ENCODE results near the gene GRAMD1B.

Gene GRAMD1B

DNA sequence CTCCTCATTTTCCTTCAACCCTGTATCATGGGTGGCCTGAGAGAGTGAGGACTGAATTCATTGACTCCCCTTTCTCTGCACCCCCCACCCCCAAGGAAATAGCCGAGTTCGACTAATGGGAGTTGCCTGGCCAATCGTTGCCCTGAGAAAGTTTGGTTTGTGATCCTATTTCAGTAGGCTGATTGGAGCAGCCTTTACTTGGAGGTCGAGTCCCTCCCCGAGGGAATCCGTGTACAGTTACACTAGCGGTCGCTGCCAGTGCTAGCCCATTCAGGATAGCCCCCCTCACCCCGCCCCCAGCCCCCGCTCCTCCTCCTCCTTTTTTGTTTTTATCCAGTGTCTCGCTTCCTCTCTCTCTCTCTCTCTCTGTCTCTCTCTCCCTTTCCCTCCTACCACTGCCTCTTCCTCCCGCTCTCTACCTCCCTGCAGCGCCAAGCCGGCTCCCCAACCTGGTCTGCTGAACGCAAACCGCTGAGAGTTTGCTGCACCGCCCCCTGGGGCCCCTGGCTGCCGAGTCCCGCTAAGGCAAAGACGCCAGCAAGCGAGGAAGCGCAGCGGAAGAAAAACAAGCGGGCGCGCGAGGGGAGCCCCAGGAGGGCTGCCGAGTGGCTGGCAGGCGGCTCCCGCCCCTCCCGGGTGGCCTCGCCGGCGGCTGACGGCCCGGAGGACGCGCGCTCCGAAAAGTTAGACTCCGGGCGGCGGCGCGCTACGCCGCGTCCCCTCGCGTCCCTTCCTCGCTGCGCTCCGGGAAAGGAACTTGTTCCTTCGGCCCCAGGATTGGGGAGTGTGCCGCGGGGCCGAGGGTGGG lies at the start of gene GRAMD1B:
TSS of gene GRAMD1B (plus strand) at position 357 of the 808 bp plus-strand sequence. CDS start 524 bp downstream, outside the sequence.
- Histone ChIP-seq H3K27ac (ENCODE audit: low read depth, low read length) (no peak within 1 kb of the TSS), H3K4me3 (ENCODE audit: low read length) (peak within 1 kb of the TSS; percentile 71), H3K27me3 (ENCODE audit: control insufficient read depth, insufficient read depth, low read length) (peaks cover 2% of the 10 kb centered on the region), H3K4me1 (ENCODE audit: control insufficient read depth, insufficient read depth, low read length) (no peaks in the 10 kb centered on the region), H3K9ac (ENCODE audit: low read length) (no peak within 1 kb of the TSS), H3K36me3 (ENCODE audit: control insufficient read depth, insufficient read depth, low read length) (no peaks in the 10 kb centered on the region)

DNA sequence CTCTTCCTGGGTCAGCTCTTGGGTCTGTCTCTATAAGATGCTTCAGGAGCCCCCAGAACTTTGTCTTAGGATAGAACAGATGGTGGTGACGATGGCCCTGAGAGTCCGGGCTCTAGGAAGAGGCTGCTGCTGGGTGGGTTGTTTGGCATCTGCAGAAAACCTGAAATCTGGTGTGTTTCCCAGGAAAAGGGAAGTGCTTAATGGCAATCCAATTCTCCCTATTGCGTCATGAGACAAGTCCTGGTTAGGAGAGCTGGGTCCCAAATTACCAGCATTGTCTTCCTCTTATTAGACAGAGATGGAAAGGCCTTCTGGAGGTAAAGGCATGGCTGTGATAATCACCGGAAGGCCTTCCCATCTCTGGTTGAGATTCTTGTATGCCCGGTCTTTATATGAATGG lies 48.9 kb upstream of the GRAMD1B start:
- no peaks in the 10 kb centered on the region for H3K27me3 ChIP-seq (ENCODE audit: control insufficient read depth, insufficient read depth, low read length)
- no peaks in the 10 kb centered on the region for H3K36me3 ChIP-seq (ENCODE audit: control insufficient read depth, insufficient read depth, low read length)
- no peak overlapping the region for H3K4me3 ChIP-seq (ENCODE audit: low read length)
- no peak overlapping the region for H3K27ac ChIP-seq (ENCODE audit: low read depth, low read length)
- no peaks in the 10 kb centered on the region for H3K4me1 ChIP-seq (ENCODE audit: control insufficient read depth, insufficient read depth, low read length)
- no peak overlapping the region for H3K9ac ChIP-seq (ENCODE audit: low read length)

DNA sequence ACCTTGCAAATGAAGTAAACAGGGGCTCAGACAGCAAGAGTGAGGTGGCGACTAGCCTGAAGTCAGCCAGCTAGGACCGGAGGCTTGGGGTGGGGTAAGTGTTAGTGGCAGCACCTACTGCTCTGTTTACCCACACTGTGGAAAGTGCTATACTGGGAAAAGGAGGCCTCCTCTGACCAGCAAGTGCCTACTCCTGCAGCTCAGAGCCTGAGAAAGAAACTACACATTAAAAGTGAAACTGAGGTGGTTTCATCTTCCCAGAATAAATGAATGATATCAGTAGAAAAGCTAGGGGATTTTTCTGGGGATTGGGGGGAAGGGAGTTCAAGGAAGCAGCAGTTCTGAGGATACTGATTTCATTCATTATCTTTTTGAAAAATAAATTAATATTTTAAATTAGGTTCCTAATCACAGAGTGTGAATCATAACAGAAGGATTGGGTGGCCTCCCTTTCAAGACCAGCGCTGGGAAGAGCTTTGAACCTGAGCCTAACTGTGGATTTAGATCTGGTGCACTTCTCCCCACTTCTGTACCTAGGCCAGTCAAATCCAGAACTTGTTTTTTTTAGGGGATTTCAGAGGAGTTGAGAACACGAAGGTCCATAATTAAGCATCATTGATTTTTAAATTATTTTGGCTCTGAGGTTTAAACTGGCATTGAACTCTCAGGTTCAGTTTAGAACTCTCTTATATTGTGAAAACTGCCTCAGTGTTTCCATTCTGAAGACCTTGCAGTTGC lies 48.1 kb upstream of the GRAMD1B start:
- H3K36me3 ChIP-seq (ENCODE audit: control insufficient read depth, insufficient read depth, low read length), result no peaks in the 10 kb centered on the region
- no peaks in the 10 kb centered on the region for H3K27me3 ChIP-seq (ENCODE audit: control insufficient read depth, insufficient read depth, low read length)
- H3K9ac ChIP-seq (ENCODE audit: low read length), result no peak overlapping the region
- H3K4me3 ChIP-seq (ENCODE audit: low read length), result no peak overlapping the region
- H3K4me1 ChIP-seq (ENCODE audit: control insufficient read depth, insufficient read depth, low read length), result no peaks in the 10 kb centered on the region
- H3K27ac ChIP-seq (ENCODE audit: low read depth, low read length), result no peak overlapping the region

DNA sequence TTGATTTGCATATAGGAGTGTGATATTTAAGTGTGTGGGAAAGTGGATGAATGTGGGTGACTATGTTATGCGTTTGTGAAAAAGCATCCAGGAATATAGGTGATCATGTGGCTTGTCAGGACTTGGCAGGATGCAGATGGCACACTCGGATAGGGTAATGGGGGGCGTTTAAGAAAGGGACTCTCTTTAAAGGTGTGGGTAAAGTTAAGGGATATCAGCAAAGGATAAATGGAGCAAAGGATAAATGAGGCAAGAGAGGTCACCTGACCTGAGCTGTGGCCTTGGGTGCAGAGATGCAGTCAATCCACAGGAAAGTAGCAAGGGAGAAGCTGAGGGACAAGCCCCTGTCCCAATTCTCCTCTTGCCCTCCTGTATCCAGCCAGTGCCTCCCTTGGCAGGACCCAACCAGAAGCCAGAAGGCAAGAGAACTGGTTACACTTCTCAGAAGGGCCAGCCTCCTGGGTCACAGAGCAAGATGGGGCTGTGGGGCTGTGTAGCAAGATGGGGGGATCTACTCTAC lies 47.5 kb upstream of the GRAMD1B start:
- H3K27ac ChIP-seq (ENCODE audit: low read depth, low read length), result no peak overlapping the region
- no peaks in the 10 kb centered on the region for H3K27me3 ChIP-seq (ENCODE audit: control insufficient read depth, insufficient read depth, low read length)
- H3K36me3 ChIP-seq (ENCODE audit: control insufficient read depth, insufficient read depth, low read length), result no peaks in the 10 kb centered on the region
- H3K4me1 ChIP-seq (ENCODE audit: control insufficient read depth, insufficient read depth, low read length), result no peaks in the 10 kb centered on the region
- no peak overlapping the region for H3K9ac ChIP-seq (ENCODE audit: low read length)
- no peak overlapping the region for H3K4me3 ChIP-seq (ENCODE audit: low read length)

DNA sequence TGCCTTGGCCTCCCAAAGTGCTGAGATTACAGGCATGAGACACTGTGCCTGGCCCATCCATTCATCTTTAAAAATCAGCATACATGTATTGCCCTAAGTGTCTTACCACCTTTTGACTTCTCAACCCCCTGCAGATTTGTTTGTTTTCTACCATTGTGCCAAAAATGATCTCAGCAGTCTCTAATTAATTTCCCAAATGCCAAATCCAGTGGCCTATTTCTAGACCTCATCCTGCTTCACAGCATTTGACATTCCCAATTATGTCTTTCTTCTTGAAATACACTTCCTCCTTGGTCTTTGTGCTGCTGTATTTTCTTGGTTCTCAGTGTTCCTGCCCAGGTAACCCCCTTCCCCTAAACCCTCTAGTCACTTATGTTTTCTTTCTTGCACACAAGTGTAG lies 46.0 kb upstream of the GRAMD1B start:
- Histone ChIP-seq H3K27me3 (ENCODE audit: control insufficient read depth, insufficient read depth, low read length) (no peaks in the 10 kb centered on the region), H3K9ac (ENCODE audit: low read length) (no peak overlapping the region), H3K36me3 (ENCODE audit: control insufficient read depth, insufficient read depth, low read length) (no peaks in the 10 kb centered on the region), H3K4me1 (ENCODE audit: control insufficient read depth, insufficient read depth, low read length) (no peaks in the 10 kb centered on the region), H3K4me3 (ENCODE audit: low read length) (no peak overlapping the region), H3K27ac (ENCODE audit: low read depth, low read length) (no peak overlapping the region)

DNA sequence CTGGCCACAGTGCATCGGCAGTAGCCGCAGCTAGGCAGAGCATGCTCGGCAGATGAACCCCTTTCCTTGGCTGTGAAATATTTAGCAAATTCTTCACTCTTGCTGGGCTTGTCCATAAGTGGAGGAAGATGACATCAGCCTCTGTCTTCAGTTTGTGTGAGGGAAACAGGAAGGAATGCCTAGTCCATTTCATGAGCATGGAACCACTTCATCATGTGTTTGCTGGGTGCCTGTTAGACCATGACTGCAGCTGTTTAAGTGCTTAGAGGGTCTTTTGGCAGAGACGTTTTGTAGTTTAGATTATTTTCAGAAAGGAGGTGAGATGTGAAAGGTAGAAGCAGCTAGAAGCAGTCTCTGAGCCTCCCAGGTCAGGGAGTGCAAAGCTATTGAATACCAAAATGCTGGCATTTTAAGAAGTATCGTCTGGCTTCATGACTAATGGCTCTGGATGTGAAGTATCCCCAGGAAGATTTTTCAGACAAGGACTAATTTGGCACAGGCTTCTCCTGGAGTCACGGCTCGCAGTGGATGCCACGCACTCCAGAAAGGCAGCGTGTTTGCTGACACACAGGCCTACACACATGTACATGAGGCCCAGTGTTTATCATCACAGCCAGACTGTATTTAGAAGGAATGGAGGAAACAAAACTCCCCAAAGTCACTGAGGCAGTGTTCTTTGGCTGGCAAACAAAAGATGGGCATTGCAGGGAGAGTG lies 43.1 kb upstream of the GRAMD1B start:
- Histone ChIP-seq H3K36me3 (ENCODE audit: control insufficient read depth, insufficient read depth, low read length) (no peaks in the 10 kb centered on the region), H3K4me1 (ENCODE audit: control insufficient read depth, insufficient read depth, low read length) (no peaks in the 10 kb centered on the region), H3K27ac (ENCODE audit: low read depth, low read length) (no peak overlapping the region), H3K27me3 (ENCODE audit: control insufficient read depth, insufficient read depth, low read length) (no peaks in the 10 kb centered on the region), H3K9ac (ENCODE audit: low read length) (no peak overlapping the region), H3K4me3 (ENCODE audit: low read length) (no peak overlapping the region)

DNA sequence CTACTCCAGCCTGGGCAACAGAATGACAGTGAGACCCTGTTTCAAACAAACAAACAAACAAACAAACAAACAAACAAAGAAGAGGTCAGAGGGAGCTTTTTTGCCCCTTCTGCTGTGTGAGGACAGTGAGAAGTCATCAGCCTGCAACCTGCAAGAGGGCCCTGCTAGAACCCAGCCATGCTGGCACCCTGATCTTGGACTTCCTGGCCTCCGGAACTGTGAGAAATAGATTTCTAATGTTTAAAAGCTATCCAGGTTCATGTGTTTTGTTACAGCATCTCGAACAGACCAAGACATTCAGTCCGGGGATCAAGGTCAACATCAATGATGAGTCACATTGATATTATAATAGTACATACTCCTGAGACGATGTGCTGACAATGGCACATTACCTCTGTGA lies 41.4 kb upstream of the GRAMD1B start:
- Histone ChIP-seq H3K27me3 (ENCODE audit: control insufficient read depth, insufficient read depth, low read length) (no peaks in the 10 kb centered on the region), H3K4me3 (ENCODE audit: low read length) (no peak overlapping the region), H3K9ac (ENCODE audit: low read length) (no peak overlapping the region), H3K27ac (ENCODE audit: low read depth, low read length) (no peak overlapping the region), H3K4me1 (ENCODE audit: control insufficient read depth, insufficient read depth, low read length) (no peaks in the 10 kb centered on the region), H3K36me3 (ENCODE audit: control insufficient read depth, insufficient read depth, low read length) (no peaks in the 10 kb centered on the region)

DNA sequence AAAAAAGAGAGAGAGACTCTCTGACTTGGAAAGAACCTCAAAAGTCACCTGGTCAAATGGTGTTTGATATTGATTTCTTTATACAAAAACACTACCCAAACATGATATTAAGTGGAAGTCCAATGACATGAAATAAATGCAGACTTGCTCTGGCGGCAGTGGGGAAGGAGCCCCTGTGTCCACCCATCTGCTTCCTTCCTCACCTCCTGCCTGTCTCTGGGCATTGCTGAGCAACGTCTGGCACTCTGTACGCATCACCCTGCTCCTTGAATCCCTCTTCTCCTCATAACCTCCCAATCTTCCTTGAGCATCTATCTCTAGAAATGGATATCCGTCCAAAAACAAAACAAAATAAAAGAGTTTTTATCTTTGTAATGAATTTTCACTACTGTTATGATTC lies 39.9 kb upstream of the GRAMD1B start:
- H3K27me3 ChIP-seq (ENCODE audit: control insufficient read depth, insufficient read depth, low read length), result no peaks in the 10 kb centered on the region
- no peak overlapping the region for H3K9ac ChIP-seq (ENCODE audit: low read length)
- no peaks in the 10 kb centered on the region for H3K4me1 ChIP-seq (ENCODE audit: control insufficient read depth, insufficient read depth, low read length)
- no peak overlapping the region for H3K4me3 ChIP-seq (ENCODE audit: low read length)
- no peak overlapping the region for H3K27ac ChIP-seq (ENCODE audit: low read depth, low read length)
- no peaks in the 10 kb centered on the region for H3K36me3 ChIP-seq (ENCODE audit: control insufficient read depth, insufficient read depth, low read length)

DNA sequence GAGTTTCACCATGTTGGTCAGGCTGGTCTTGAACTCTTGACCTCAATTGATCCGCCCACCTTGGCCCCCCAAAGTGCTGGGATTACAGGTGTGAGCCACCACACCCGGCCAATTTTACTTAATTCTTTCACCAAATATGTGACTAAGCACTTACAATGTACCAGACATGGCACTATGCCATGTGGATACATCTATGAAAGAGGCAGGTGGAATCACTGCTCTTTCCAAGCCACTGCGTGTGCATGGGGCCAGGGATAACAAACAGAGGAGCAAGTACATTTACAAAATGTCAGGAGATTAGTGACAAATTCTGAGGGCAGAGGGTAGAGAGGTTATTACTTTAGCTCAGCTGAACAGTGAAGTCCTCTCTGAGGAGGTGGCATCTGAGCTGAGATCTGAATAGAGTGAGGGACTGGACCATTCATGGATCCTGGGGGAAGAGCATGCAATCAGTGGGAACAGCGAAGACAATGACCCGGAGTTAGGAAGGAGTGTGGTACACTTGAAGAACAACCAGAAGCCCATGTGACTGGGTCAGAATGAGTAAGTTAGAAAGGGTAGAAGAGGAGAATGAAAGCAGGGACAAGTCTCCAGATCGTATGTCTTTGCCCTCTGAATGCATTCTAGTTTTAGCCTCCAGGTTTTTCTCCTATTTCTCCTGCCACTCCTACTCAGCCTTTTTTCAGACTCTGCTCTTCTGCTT lies 38.3 kb upstream of the GRAMD1B start:
- no peaks in the 10 kb centered on the region for H3K36me3 ChIP-seq (ENCODE audit: control insufficient read depth, insufficient read depth, low read length)
- H3K27me3 ChIP-seq (ENCODE audit: control insufficient read depth, insufficient read depth, low read length), result no peaks in the 10 kb centered on the region
- H3K4me3 ChIP-seq (ENCODE audit: low read length), result no peak overlapping the region
- H3K9ac ChIP-seq (ENCODE audit: low read length), result no peak overlapping the region
- no peaks in the 10 kb centered on the region for H3K4me1 ChIP-seq (ENCODE audit: control insufficient read depth, insufficient read depth, low read length)
- no peak overlapping the region for H3K27ac ChIP-seq (ENCODE audit: low read depth, low read length)

DNA sequence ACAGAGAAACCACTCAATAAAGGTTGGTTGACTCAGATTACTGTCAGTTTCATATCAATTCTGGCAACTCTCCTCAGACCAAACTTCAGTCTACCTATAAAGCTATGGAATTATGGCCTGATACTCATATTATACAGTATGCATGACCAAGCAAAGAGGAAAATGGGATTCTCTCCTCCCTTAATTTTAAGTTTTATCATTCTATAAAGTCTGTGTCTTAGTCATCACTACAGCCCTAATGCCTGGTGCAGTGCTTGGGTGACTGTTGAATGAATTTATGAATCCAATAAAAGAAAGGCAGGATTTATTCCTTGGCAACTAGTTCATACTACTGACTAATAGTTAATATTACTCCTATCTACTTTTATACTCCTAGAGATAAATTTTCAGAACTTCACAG lies 37.6 kb upstream of the GRAMD1B start:
- H3K36me3 ChIP-seq (ENCODE audit: control insufficient read depth, insufficient read depth, low read length), result no peaks in the 10 kb centered on the region
- H3K4me3 ChIP-seq (ENCODE audit: low read length), result no peak overlapping the region
- H3K27ac ChIP-seq (ENCODE audit: low read depth, low read length), result no peak overlapping the region
- H3K4me1 ChIP-seq (ENCODE audit: control insufficient read depth, insufficient read depth, low read length), result no peaks in the 10 kb centered on the region
- H3K27me3 ChIP-seq (ENCODE audit: control insufficient read depth, insufficient read depth, low read length), result no peaks in the 10 kb centered on the region
- H3K9ac ChIP-seq (ENCODE audit: low read length), result no peak overlapping the region

DNA sequence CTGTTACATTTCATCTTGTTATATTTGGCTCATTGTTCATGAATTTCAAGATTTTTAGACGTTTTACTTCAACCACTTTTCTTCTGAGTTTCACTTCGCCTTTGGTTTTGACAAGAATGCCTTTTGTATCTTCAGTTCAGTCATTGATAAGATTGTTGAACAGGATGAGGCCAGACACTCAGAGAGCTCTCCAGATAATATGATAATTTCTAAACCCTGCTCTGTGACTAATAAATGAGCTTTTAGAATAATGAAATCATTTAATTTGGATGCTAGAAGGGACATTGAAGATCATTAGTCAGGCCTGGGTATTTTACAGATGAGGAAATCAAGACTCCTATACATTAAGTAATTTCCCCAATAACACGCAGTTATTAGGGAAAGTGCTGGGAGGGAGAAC lies 37.2 kb upstream of the GRAMD1B start:
- Histone ChIP-seq H3K27me3 (ENCODE audit: control insufficient read depth, insufficient read depth, low read length) (no peaks in the 10 kb centered on the region), H3K36me3 (ENCODE audit: control insufficient read depth, insufficient read depth, low read length) (no peaks in the 10 kb centered on the region), H3K4me3 (ENCODE audit: low read length) (no peak overlapping the region), H3K4me1 (ENCODE audit: control insufficient read depth, insufficient read depth, low read length) (no peaks in the 10 kb centered on the region), H3K9ac (ENCODE audit: low read length) (no peak overlapping the region), H3K27ac (ENCODE audit: low read depth, low read length) (no peak overlapping the region)

All from rectal smooth muscle tissue (tissue), 1 donor.